GM12801 (cell line): ENCODE data around the gene KIAA1217.

Experiments
- TF ChIP-seq, protein P1 (sequence below): IDR thresholded peaks from one replicate; pipeline ENCODE4 v1.5.1; 2011; ENCODE audit warnings: control low read depth; ENCODE audit not compliant: insufficient read length; ENCODE audit errors: extremely low read depth

Gene KIAA1217

GRCh38 chr10:24299578-24300260 is 90.8 kb downstream of the KIAA1217 start:
- TF ChIP-seq, protein P1, sequence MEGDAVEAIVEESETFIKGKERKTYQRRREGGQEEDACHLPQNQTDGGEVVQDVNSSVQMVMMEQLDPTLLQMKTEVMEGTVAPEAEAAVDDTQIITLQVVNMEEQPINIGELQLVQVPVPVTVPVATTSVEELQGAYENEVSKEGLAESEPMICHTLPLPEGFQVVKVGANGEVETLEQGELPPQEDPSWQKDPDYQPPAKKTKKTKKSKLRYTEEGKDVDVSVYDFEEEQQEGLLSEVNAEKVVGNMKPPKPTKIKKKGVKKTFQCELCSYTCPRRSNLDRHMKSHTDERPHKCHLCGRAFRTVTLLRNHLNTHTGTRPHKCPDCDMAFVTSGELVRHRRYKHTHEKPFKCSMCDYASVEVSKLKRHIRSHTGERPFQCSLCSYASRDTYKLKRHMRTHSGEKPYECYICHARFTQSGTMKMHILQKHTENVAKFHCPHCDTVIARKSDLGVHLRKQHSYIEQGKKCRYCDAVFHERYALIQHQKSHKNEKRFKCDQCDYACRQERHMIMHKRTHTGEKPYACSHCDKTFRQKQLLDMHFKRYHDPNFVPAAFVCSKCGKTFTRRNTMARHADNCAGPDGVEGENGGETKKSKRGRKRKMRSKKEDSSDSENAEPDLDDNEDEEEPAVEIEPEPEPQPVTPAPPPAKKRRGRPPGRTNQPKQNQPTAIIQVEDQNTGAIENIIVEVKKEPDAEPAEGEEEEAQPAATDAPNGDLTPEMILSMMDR: no peak

DNA sequence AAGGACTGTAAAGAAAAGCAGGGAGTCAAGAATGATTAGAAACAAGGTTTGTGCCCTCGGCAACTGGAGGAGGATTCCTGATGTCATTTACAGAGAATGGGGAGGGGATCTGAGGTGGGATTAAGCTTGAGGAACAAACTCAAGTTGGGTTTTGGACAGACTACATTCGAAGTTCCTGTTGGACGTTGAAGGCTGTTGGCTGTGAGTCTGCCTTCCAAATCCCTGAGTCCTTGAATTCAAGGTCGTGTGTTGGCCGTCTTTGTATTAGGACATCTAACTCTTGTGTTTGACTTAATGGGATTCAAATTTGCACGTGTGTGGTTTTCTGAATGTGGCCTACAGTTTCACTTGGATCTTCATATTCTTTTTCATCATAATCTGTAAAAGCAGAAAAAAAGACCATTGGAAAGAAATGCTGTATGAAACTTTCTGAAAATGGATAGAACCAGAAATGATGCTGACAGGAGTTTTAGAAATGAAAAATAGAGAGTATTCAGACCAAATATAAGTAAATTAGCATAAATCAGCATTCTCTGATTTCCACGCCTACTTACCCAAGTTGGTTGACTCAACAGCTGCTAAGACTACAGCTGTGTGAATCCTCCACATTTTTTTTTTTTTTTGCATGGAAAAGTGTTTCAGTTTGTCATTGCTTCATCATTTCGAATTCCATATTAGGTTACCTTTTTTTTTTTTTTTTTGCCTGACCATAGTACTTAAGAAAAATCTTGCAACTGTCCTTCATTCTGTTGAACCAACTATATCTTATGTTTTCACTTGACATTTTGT is 94.8 kb downstream of the KIAA1217 start:
- TF ChIP-seq, protein P1: no peak

- TF ChIP-seq, protein P1: no peak
Observed at GRCh38 chr10:24305551-24306506, 96.9 kb downstream of the KIAA1217 start.

GRCh38 chr10:24306507-24306875 is 97.6 kb downstream of the KIAA1217 start:
- TF ChIP-seq, protein P1: no peak

- TF ChIP-seq, protein P1: no peak
Observed at GRCh38 chr10:24307116-24307515, 98.2 kb downstream of the KIAA1217 start.

GRCh38 chr10:24307696-24308485 is 99.0 kb downstream of the KIAA1217 start:
- TF ChIP-seq, protein P1: no peak
